ENCODE measurements around the gene GPR162. TPM values are rescaled to one million over a fixed set of nuclear protein-coding genes. Genes with fewer than 3 reads are reported as not detected.

The GPR162 gene
- total RNA-seq, 1 experiment from 2014 or later = 6.1 TPM

Other genes starting within 250 kb of the GPR162 start
- gene CHD4, start 214.4 kb upstream of the GPR162 start, total RNA-seq (2021) = 334 and 346 TPM in 2 replicates
- gene LPAR5, start 185.9 kb upstream of the GPR162 start, total RNA-seq (2021) = 0.22 TPM in 2 replicates
- 1.3 and 1.9 TPM in 2 replicates for gene ACRBP, start 174.4 kb upstream of the GPR162 start, total RNA-seq (2021)
- 20.1 TPM in 2 replicates for gene ING4, start 158.7 kb upstream of the GPR162 start, total RNA-seq (2021)
- gene ZNF384, start 132.4 kb upstream of the GPR162 start, total RNA-seq (2021) = 83.5 and 88.0 TPM in 2 replicates
- gene PIANP, start 121.0 kb upstream of the GPR162 start, total RNA-seq (2021) = 5.2 and 6.6 TPM in 2 replicates
- gene COPS7A, start 97.8 kb upstream of the GPR162 start, total RNA-seq (2021) = 34.2 and 35.9 TPM in 2 replicates
- gene MLF2, start 68.7 kb upstream of the GPR162 start, total RNA-seq (2021) = 244 and 258 TPM in 2 replicates
- 422 and 438 TPM in 2 replicates for gene PTMS, start 55.5 kb upstream of the GPR162 start, total RNA-seq (2021)
- 1.7 and 2.2 TPM in 2 replicates for gene LAG3, start 49.3 kb upstream of the GPR162 start, total RNA-seq (2021)
- 0.88 and 1.1 TPM in 2 replicates for gene CD4, start 32.3 kb upstream of the GPR162 start, total RNA-seq (2021)
- 55.0 and 60.2 TPM in 2 replicates for gene P3H3, start 6.6 kb downstream of the GPR162 start, total RNA-seq (2021)
- gene GNB3, start 19.1 kb downstream of the GPR162 start, total RNA-seq (2021) = 17.3 and 20.0 TPM in 2 replicates
- gene CDCA3, start 29.5 kb downstream of the GPR162 start, total RNA-seq (2021) = 45.1 and 48.6 TPM in 2 replicates
- gene USP5, start 30.3 kb downstream of the GPR162 start, total RNA-seq (2021) = 143 and 144 TPM in 2 replicates
- 1,177 and 1,211 TPM in 2 replicates for gene TPI1, start 45.7 kb downstream of the GPR162 start, total RNA-seq (2021)
- 13.7 and 16.3 TPM in 2 replicates for gene SPSB2, start 51.5 kb downstream of the GPR162 start, total RNA-seq (2021)
- gene LRRC23, start 83.0 kb downstream of the GPR162 start, total RNA-seq (2021) = 2.1 and 2.6 TPM in 2 replicates
- 165 and 166 TPM in 2 replicates for gene ENO2, start 92.8 kb downstream of the GPR162 start, total RNA-seq (2021)
- gene ATN1, start 106.1 kb downstream of the GPR162 start, total RNA-seq (2021) = 97.9 and 103 TPM in 2 replicates
- not detected in 2 replicates for gene RNU7-1, start 122.0 kb downstream of the GPR162 start, total RNA-seq (2021)
- gene C12orf57, start 122.2 kb downstream of the GPR162 start, total RNA-seq (2021) = 195 TPM in 2 replicates
- 18.2 and 19.8 TPM in 2 replicates for gene PTPN6, start 129.5 kb downstream of the GPR162 start, total RNA-seq (2021)
- 370 and 383 TPM in 2 replicates for gene PHB2, start 148.8 kb downstream of the GPR162 start, total RNA-seq (2021)
- gene EMG1, start 149.1 kb downstream of the GPR162 start, total RNA-seq (2021) = 62.7 and 67.4 TPM in 2 replicates
- 45.0 and 47.7 TPM in 2 replicates for gene LPCAT3, start 196.7 kb downstream of the GPR162 start, total RNA-seq (2021)
- gene C1S, start 238.9 kb downstream of the GPR162 start, total RNA-seq (2021) = 3.4 and 4.2 TPM in 2 replicates